ELR (cell line): ENCODE measurements around the gene FCER2.
A peak's percentile ranks its signal among the peaks of the same experiment; 100 is the strongest.

ENCODE experiments used
- DNase-seq: peaks from one replicate; pipeline ENCODE4 v3.0.0-alpha.2; 2015; ENCODE audit warnings: low read depth

Gene FCER2

DNA sequence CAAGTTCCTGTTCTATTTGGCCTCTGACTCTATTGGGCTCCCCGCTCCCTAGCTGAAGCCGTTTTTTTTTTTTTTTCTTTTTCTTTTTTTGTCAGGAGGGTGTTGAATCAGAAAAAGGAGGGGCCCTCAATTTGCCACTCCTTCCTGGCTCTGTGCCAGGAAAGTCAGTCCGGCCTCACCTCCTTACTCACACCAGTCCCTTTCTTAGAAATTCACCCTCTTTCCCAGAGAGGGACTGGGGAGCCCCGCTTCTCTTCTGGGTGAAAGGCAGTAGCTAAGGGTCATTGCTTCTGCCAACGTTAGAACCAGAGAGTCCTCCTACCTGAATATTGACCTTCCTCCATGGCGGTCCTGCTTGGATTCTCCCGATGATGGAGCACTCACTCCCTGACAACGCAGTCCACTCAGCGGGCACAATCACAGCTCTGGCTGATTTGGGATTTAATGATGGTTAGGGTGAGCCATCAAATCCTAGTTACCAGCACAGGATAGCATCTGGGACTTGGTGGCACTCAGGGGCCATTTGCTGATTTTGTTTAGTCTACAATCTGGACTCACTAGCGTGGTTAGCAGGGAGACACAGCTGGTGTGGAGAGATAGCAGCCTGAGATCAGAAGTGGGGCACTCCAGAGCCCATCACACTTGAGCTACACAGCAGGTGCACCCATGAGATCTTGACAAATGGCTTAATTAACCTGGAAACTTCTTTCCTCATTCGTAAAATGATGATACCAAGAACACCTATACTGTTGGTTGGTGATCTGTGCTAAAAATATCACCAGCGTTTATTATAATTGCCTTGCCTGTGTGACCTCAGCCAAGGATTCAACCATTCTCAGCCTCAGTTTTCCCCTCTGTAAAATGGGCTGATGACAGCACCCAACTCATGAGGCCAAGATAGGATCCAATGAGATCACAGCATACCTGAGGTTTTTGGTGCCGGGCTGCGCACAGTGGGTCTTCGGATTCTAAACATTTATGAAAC lies 2.2 kb downstream of the FCER2 start:
- peak; percentile 29 for DNase-seq

DNA sequence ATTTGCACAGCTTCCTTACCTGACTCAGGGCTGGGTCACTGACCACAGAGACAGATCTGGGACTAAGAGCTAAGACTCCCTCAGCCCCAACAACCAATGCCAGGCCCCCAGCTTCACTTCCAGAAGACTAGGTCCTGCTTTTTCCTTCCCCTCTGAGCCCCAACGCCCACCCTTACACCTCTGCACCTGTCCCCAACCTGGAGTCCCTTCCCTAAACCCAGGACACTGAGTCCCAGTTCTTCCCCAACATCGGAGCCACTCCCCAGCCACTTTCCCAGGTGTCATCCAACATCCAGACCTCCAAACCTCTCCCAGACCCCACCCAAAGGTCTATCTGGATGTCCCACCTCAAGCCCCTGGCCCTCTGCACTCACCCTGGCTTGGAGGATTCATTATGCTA lies 2.9 kb downstream of the FCER2 start:
- DNase-seq, result no peak

DNA sequence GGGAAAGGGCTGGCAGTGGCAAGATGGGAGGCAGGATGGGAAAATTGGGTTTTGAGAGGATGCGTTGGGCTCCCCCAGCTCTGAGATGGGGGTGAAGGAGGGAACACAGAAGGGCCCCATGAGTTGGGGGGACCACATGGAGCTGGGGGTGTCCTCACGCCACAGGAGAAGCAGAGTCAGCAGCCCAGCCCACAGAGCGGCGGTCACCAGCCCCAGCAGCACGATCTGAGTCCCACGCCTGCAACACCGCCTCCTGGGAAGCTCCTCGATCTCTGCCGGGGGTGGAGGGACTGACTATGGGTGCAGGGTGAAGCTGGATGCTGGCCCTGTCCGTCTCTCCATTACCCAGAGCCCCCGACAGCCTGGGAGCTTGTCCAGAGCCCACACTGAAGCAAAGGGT lies 3.3 kb downstream of the FCER2 start:
- DNase-seq, result no peak

DNA sequence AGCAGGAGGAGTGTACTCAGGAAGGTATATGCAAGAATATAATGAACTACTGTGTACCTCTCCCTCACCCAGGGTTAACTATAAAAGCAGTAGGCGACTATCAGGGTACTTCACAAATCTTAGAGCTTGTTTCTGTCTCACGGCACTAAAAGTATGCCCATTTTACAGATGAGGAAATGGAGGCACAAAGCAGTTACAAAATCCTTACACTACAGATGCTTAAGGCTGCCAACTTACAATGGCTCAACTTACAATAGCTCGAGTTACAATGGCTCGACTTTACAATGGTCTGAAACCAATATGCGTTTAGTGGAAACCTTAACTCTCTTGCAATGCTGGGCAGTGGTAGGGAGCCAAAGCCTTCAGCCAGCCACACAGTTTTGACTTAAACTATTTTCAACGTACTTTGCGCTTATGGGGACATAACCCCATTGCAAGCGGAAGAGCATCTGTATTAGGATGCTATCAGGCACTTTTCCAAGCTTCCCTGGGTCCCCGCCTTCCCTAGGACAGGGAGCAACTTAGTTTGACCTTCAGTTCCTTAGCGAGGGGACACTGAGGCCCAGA lies 4.1 kb downstream of the FCER2 start:
- no peak for DNase-seq

DNA sequence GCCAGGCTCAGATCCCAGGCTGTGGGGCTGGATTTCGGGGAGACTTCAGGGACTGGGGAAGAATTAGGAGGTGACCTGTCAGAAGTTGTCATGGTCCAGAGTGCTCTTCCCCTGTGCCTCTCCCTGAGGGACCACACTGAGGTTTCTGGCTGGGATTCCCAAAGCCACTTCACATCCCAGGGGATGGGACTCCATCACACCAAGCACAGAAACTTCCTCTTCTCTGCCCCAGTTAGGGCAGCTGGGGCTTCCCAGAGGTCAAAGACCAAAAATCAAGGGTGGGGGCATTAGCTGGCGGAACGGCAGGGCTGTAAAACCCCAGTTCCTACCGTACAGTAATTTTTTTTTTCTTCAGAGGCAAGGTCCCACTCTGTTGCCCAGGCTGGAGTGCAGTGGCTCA lies 7.4 kb downstream of the FCER2 start:
- no peak for DNase-seq

DNA sequence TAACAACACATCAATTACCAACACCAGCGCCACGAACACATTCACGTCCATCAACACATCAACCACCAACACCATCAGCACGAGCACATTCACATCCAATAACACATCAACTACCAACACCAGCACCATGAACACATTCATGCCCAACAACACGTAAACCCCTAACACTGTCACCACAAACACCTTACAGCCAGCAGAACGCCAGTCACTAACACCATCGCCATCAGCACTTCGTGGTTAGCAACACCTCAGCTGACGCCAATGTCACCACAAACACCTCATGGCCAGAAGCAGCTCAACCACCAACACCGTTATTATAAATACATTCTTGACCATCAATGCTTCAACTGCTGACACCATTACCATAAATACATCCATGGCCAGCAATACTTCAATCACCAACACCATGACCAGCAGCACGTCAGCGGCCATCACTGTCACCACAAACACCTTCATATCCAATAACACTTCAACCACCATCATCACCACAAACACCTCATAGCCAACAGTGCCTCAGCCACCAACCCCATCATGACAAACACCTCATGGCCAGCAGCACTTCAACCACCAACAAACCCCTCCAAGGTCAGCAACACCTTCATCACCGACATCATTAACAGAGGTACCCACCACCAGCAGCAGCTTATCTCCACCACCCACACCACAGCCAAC lies 9.4 kb downstream of the FCER2 start:
- no peak for DNase-seq

DNA sequence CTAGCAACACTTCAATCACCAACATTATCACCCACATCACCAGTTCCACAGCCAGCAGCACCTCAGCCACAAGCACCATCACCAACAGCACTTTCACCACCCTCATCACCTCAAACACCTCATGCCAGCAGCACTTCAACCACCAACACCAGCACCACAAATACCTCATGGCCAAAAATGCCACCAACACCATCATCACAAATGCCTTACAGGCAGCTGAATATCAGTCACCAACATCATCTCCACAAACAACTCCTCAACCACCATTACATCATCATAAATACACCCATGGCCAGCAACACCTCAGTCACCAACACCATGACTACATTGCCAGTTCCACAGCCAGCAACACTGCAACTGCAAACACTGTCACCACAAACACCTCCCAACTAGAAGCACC lies 10.4 kb downstream of the FCER2 start:
- no peak for DNase-seq

DNA sequence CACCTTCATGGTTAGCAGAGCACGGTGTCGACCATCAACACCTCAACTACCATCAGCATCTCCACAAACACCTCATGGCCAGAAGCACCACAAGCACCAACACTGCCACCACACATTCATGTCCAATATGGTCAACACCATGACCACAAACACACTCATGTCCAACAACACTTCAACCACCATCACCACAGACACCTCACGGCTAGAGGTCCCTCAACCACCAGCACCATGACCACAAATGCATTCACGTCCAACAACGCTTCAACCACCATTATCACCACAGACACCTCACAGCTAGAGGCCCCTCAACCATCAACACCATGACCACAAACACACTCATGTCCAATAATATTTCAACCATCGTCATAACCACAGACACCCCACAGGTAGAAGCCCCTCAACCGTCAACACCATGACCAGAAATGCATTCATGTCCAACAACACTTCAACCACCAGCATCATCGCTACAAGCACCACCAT lies 11.1 kb downstream of the FCER2 start:
- no peak for DNase-seq

DNA sequence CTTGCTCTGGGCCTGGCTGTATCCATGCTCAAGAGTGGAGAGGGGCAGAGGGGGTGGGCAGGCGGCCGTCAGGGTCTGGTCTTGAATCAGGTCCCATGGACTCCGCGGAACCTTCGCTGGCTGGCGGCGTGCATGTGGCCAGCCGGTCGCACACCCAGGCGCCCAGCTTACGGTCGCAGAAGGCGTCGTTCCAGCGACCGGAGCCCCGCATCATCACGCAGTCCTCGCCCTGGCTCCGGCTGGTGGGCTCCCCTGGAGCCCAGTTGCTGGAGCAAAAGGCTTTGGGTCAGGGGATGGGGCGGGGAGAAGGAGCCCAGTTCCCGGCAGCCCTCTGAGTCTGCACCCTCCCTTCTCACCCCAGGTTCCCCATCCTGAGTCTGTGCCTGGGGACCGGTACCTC lies 12.8 kb downstream of the FCER2 start:
- no peak for DNase-seq

DNA sequence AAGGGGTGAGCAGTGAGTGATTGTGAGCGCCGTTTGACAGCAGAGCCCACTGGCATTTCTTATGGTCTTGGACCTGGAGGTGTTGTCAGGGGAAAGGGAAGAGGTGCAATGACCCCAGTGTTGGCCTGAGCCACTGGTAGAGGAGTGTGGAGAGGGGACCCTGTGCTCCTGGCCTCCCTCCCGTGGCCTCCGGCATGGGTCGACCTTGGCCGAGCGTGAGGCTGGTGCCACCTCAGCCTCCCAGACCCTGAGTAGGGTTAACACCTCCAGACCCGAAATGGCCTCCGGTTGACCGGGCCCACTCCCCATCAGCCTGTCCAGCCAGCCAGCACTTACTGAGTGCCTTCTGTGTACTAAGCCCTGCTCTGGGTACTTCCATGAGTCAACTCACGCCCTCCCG lies 14.8 kb downstream of the FCER2 start:
- no peak for DNase-seq

DNA sequence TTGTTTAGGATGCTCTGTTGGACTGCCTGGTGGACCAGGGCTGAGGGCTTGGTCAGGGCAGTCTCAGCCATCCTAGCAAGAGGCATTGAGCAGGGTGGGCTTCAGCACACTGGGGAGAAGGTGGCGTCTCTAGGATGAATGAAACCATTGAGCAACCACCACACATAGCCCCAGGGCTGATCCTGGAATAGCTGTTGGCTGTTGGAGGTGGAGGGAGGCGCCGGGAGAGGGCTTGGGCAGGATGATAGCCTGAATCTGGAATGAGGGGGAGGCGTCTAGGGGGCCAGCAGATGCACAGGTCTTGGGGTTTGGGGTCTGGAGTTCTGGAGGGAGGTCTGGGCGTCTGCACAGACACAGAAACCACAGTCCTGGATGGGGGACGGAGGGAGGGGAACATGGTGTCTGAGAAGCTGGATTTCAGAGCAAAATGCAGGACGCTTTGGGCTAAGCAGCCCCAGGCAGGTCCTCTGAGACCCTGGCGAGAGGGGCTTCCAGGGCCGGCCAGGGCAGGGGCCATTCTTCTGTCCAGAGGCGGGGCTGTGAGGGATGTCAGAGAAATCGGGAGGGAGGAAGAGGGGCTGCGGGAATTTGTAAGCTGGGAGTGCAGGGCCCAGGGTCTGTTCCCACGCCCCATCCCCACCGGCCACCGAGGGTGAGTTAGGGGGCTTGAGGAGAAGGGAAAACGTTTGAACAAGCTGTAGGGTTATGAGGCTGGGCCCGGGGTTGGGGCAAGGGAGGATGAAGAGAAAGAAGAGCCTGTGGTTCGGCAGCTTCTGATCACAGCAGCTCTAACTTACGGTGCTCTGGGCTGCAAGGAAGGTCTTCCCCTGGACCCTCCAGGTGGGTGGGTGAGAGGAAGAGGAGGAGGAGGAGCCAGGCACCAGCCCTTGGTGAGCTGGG lies 16.1 kb downstream of the FCER2 start:
- DNase-seq, result peak; percentile 51

DNA sequence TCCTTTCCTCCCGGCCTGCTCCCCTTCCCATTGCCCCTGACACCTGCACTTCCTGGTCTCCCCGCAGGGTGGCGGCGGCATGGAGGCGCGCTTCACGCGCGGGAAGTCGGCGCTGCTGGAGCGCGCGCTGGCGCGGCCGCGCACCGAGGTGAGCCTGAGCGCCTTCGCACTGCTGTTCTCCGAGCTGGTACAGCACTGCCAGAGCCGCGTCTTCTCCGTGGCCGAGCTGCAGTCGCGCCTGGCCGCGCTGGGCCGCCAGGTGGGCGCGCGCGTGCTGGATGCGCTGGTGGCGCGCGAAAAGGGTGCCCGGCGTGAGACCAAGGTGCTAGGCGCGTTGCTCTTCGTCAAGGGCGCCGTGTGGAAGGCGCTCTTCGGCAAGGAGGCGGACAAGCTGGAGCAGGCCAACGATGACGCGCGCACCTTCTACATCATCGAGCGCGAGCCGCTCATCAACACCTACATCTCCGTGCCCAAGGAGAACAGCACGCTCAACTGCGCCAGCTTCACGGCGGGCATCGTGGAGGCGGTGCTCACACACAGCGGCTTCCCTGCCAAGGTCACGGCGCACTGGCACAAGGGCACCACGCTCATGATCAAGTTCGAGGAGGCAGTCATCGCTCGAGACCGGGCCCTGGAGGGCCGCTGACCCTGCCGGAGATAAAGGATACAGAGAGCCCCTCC lies 19.6 kb downstream of the FCER2 start:
- no peak for DNase-seq

DNA sequence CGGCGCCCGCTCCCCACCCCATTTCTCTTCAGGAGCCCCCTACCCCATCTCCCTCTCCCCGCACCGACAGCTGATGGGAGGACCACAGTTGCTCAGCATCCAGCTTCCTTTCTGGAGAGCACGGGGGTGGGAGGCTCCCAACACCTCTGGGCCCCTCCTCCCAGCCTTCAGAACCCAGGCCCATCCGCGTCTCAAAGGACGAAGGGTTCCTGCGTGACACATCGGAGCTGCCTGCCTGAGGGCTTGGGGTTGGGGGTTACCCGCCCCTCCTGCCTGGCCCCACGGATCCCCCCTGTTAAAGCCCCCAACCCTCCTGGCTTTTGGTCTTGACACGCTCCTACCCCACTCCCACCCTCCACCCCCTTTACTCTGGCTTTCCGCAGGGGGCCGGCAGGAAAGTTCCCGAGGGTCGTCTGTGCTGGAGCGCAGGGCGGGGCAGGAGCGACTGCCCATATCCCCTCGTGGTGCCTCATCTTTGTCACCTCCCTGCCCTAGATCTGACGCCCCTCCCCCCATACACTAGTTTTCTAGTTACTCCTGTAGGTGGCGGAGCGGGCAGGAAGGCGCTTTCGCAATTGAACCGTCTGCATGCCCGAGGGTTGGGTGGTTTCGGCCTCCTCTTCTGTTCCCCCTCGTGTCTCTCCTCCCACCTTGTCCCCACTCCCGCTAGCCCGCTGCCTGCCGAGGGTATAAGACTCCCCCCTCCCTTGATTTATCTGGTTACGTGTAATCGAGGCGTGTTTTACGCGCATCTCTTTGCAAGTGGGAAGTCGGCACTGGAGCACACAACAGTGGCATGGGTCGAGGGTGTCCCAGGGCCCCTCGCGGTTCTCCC lies 20.4 kb downstream of the FCER2 start:
- peak; percentile 85 for DNase-seq

DNA sequence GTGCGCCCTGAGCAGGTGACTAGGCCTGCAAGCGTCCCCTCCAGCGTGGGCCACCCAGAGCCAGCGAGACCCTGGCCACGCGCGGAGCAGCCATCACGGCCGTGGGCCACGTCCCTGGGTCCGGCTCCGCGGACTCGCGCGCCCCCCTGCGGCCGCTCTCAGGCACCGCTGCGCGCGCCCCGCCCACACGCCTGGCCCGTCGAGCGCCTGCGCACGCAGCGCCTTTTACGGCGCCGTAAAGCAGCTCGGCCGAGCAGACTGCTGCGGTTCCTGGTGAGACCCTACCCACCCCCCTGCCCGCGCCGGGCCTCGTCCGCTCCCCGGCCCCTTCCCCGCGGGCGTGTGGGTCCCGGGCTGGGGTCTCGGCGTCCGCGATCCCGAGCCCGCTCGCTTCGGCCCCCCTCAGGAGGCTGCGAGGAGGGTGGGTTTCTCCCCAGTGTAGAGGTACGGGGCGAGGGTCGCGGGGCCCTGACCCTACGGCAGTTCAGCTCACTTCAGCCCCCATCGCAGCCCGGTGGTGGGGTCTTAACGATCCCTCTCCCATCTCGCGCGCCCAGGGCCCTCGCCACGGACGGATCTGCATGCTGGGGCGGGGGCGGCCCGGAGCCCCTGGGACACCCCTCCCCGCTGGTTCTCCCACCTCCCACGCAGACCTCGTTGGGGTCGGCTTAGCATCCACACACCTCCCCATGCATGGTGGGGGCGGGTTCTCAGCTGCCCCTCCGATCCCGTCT lies 21.2 kb downstream of the FCER2 start, which contains the start of gene TRAPPC5:
Gene TRAPPC5, plus strand, starts transcription at position 228 of the 734 bp plus-strand sequence. CDS start 1,421 bp downstream, outside the sequence.
- DNase-seq, result peak; percentile 82

DNA sequence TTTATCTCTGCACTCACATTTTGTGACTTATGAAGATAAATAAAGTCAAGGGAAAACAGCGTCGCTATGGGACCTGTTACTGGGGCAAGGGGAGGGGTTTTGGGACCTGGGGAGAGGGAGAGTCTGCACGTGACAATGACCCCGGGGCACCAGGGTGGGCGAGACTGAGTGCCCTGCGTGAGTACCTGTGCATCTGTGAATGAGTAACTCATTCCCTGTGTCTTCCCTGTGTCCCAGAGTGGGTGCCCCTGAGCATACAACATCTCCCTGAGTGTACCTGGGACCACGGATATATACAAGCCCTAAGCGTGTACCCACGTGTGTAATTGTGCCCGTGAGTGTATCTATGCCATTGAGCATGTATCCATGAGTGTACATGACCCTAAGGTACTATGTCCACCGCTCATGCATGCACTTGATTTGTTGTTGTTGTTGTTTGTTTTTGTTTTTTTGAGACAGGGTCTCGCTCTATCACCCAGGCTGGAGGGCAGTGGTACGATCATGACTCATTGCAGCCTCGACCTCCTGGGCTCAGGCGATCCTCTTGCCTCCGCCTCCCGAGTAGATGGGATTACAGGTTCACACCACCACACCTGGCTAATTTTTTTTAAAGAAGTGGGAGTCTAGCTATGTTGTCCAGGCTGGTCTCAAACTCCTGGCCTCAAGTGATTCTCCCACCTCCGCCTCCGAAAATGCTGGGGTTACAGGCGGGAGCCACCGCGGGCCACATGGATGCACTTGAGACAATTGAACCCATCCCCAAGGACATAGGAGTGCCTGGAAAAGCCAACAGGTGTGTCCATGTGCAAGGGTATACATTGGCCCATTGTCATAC lies 21.9 kb downstream of the FCER2 start:
- DNase-seq, result no peak

DNA sequence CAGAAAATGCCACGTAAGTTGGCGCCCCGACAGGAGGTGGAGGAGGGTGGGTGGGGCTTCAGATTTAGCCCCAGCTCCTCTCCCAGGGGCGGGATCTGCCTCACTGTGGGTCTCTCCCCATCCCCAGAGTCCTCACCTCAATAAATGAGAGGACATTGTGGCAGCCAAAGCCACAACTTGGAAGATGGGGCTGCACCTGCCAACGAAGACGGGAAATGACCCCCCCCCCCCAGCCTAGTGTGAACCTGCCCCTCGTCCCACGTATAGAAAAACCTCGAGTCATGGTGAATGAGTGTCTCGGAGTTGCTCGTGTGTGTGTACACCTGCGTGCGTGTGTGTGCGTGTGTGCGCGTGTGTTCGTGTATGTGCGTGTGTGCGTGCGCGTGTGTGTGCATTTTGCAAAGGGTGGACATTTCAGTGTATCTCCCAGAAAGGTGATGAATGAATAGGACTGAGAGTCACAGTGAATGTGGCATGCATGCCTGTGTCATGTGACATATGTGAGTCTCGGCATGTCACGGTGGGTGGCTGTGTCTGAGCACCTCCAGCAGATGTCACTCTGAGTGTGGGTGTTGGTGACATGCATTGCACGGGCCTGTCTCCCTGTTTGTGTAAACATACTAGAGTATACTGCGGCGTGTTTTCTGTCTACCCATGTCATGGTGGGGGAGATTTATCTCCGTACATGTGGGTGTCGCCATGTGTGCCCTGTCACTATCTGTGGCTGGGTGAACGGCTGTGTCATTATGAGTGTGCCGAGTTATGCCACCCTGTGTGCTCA lies 22.8 kb downstream of the FCER2 start:
- no peak for DNase-seq

DNA sequence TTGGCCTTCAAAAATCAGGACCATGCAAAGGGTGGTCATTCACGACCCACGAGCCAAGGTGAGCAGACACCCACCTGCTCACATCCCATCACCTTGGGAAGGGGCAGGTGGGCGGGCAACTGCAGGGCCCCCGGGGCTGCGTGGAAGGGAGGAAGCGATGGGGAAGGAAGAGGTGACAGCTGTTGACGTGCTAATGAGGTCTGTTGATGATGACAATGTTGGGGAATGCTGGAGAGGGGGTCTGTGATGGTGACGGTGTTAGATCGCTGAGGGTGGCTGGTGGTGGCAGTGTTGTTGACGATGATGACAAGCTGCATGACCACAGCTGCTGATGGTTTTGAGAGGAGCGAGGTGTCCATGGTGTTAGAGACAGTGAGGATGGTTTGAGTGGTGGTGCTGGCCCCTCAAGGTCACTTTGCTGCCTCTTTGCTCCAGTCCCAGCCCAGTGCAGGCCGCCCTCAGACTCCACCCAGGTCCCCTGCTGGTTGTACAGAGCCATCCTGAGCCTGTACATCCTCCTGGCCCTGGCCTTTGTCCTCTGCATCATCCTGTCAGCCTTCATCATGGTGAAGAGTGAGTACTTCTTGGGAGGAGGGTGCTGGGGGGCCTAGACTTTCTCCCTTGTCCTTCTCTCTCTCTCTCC lies 24.1 kb downstream of the FCER2 start:
- DNase-seq, result no peak
